Measurements from ENCODE around the gene NEU2. TPM values are rescaled to one million over a fixed set of nuclear protein-coding genes. Genes with fewer than 3 reads are reported as not detected.

The NEU2 gene
- polyA plus RNA-seq, 3 donors = not detected

DNA sequence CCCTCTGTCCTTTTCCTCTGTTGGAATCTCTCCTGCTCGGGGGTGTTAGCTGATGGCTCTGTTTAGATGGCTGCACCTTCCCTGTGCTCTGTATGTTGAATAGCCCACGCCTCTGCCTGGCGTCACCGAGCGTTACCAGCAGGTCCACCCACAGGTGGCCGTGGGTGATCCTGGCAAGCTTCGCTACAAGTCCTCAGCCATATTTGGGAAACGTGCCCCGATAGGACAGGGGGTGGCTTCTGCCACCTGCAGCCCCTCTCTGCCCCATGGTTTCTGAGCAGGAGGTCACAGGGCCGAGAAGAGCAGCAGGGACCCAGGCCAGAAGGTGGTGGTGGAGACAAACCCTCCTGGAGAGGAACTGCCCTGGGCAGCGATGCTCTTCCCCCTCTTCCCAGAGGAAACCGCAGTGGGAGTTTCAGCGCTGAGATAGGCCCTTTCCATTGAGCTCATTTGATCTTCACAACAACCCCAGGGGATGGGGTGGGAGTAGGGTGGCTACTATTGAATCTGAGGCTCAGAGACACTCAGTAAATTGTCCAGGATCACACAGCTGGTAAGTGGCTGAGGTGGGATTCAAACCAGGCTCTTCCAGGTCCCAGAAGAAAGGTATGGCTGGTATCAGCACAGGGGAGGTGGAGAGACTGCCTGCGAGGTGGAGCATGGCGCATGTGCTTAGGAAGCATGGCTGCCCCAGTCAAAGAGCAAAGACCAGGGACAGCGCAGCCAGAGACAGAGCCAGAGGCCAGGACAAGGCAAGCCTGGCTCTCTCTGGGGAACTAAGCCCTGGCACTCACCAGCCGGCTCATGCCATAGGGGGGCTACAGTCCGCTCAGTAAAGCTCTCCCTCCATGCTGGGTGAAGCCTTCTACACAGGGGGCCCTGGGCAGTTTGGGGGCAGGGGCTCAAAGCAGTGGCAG lies 34.5 kb upstream of the NEU2 start:
- H3K9me3 Mint-ChIP-seq = peaks cover 0 to 7% (median 0%) of the 10 kb centered on the region in 7 donors
- Histone ChIP-seq H3K9me3 (replicated peaks in 1 of 2; ENCODE audit: control insufficient read depth in 1 of 2, insufficient read depth in 1 of 2, low read length in 2 of 2) (no peaks in the 10 kb centered on the region), H2AFZ (ENCODE audit: insufficient read depth, low read depth, low read length, poor library complexity, severe bottlenecking) (no peak overlapping the region), H3K4me2 (replicated peaks; ENCODE audit: extremely low read depth, low read length, poor library complexity, severe bottlenecking) (no peak overlapping the region), H3K4me3 (replicated peaks in 1 of 3; ENCODE audit: low read depth in 2 of 3, low read length in 3 of 3) (no peak overlapping the region), H3K27ac (ENCODE audit: low read depth in 1 of 2, low read length in 2 of 2) (no peak overlapping the region), H4K20me1 (ENCODE audit: insufficient read depth, low read length) (no peaks in the 10 kb centered on the region), H3K4me1 (ENCODE audit: control insufficient read depth in 1 of 2, insufficient read depth in 2 of 2, low read length in 2 of 2) (no peaks in the 10 kb centered on the region), H3K36me3 (replicated peaks in 1 of 2; ENCODE audit: control insufficient read depth in 1 of 2, insufficient read depth in 2 of 2, low read length in 2 of 2) (no peaks in the 10 kb centered on the region), H3K27me3 (ENCODE audit: control insufficient read depth in 2 of 2, insufficient read depth in 2 of 2, low read length in 2 of 2) (no peaks in the 10 kb centered on the region), H3K79me2 (ENCODE audit: insufficient read depth, low read length) (no peaks in the 10 kb centered on the region), H3K9ac (ENCODE audit: insufficient read depth, low read length, poor library complexity, severe bottlenecking) (no peak overlapping the region)
- TF ChIP-seq, protein P1, sequence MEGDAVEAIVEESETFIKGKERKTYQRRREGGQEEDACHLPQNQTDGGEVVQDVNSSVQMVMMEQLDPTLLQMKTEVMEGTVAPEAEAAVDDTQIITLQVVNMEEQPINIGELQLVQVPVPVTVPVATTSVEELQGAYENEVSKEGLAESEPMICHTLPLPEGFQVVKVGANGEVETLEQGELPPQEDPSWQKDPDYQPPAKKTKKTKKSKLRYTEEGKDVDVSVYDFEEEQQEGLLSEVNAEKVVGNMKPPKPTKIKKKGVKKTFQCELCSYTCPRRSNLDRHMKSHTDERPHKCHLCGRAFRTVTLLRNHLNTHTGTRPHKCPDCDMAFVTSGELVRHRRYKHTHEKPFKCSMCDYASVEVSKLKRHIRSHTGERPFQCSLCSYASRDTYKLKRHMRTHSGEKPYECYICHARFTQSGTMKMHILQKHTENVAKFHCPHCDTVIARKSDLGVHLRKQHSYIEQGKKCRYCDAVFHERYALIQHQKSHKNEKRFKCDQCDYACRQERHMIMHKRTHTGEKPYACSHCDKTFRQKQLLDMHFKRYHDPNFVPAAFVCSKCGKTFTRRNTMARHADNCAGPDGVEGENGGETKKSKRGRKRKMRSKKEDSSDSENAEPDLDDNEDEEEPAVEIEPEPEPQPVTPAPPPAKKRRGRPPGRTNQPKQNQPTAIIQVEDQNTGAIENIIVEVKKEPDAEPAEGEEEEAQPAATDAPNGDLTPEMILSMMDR (IDR thresholded peaks at IDR 0.05) = no peak
- no peak overlapping the region for H3K27ac Mint-ChIP-seq
- WGBS (ENCODE audit: insufficient coverage) = 97% methylated on average over 14 of the region's 18 CpGs
- H3K4me3 Mint-ChIP-seq = no peak overlapping the region
- intact Hi-C loops (cut with micrococcal nuclease) = no loop called here
- no peaks in the 10 kb centered on the region for H3K36me3 Mint-ChIP-seq
- no peak for DNase-seq
- peaks cover 0 to 2% (median 0%) of the 10 kb centered on the region in 3 donors for H3K27me3 Mint-ChIP-seq (ENCODE audit: low read depth in 3 of 3)
- H3K4me1 Mint-ChIP-seq = no peaks in the 10 kb centered on the region

DNA sequence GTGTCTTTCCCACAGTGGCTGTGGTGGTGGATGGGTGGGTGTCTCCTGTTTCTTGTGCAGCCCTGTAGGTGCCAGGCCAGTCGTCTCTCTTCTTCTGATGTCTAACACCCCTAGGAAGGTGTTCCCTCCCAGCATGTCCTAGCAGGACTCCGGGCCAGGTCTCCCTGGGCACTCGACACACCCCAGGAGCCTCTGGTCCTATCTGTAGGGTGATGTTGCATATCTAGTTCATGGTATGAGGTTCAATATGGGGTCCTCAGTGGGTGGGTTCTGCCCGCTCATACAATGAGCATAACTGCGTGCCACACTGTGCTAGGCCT lies 33.8 kb upstream of the NEU2 start:
- H3K4me3 ChIP-seq (replicated peaks in 1 of 3; ENCODE audit: low read depth in 2 of 3, low read length in 3 of 3) = no peak overlapping the region
- no peaks in the 10 kb centered on the region for H4K20me1 ChIP-seq (ENCODE audit: insufficient read depth, low read length)
- H3K27ac ChIP-seq (ENCODE audit: low read depth in 1 of 2, low read length in 2 of 2) = no peak overlapping the region
- intact Hi-C loops (cut with micrococcal nuclease) = no loop called here
- H3K27me3 ChIP-seq (ENCODE audit: control insufficient read depth in 2 of 2, insufficient read depth in 2 of 2, low read length in 2 of 2) = no peaks in the 10 kb centered on the region
- no peak overlapping the region for H3K4me2 ChIP-seq (replicated peaks; ENCODE audit: extremely low read depth, low read length, poor library complexity, severe bottlenecking)
- TF ChIP-seq, protein P1 (IDR thresholded peaks at IDR 0.05) = no peak
- no peak overlapping the region for H3K4me3 Mint-ChIP-seq
- H3K4me1 ChIP-seq (ENCODE audit: control insufficient read depth in 1 of 2, insufficient read depth in 2 of 2, low read length in 2 of 2) = no peaks in the 10 kb centered on the region
- no peaks in the 10 kb centered on the region for H3K9me3 ChIP-seq (replicated peaks in 1 of 2; ENCODE audit: control insufficient read depth in 1 of 2, insufficient read depth in 1 of 2, low read length in 2 of 2)
- H3K36me3 Mint-ChIP-seq = no peaks in the 10 kb centered on the region
- no peaks in the 10 kb centered on the region for H3K79me2 ChIP-seq (ENCODE audit: insufficient read depth, low read length)
- no peak for DNase-seq
- H3K9ac ChIP-seq (ENCODE audit: insufficient read depth, low read length, poor library complexity, severe bottlenecking) = no peak overlapping the region
- H3K9me3 Mint-ChIP-seq = peaks cover 0 to 7% (median 0%) of the 10 kb centered on the region in 7 donors
- peaks cover 0 to 2% (median 0%) of the 10 kb centered on the region in 3 donors for H3K27me3 Mint-ChIP-seq (ENCODE audit: low read depth in 3 of 3)
- H2AFZ ChIP-seq (ENCODE audit: insufficient read depth, low read depth, low read length, poor library complexity, severe bottlenecking) = no peak overlapping the region
- no peaks in the 10 kb centered on the region for H3K4me1 Mint-ChIP-seq
- WGBS (ENCODE audit: insufficient coverage) = 91% methylated on average over 4 of the region's 5 CpGs
- H3K27ac Mint-ChIP-seq = no peak overlapping the region
- H3K36me3 ChIP-seq (replicated peaks in 1 of 2; ENCODE audit: control insufficient read depth in 1 of 2, insufficient read depth in 2 of 2, low read length in 2 of 2) = no peaks in the 10 kb centered on the region

Measured in CD14-positive monocyte (primary cell).